Transverse colon (tissue), 4 donors: ENCODE results near the gene CCDC86.

Source experiments
- EP300 ChIP-seq: sonication (generic); formaldehyde crosslinking; IDR thresholded peaks from one replicate; pipeline ENCODE4 v1.6.1; 2017; ENCODE audit warnings: antibody characterized with exemption, low read depth
- POLR2A ChIP-seq: fragments of 450-650 bp; IDR thresholded peaks from one replicate; pipeline ENCODE4 v1.6.1; 2016; ENCODE audit warnings: antibody characterized with exemption, mild to moderate bottlenecking, moderate library complexity
- POLR2AphosphoS5 ChIP-seq, 3 donors: sonication (generic); formaldehyde crosslinking; IDR thresholded peaks; one replicate each; pipeline ENCODE4 v1.6.1; 2016; ENCODE audit warnings: antibody characterized with exemption in 3 of 3
- TF ChIP-seq, protein P1 (sequence below), 5 experiments: fragments of 200-600 bp in 3 of 5; fragments of 450-650 bp in 2 of 5; sonication (generic) in 3 of 5; IDR thresholded peaks; 1 replicate in 2 of 5; 2 replicates in 3 of 5; pipeline ENCODE4 v1.5.1; 2016 to 2017; ENCODE audit warnings: antibody characterized with exemption in 5 of 5, inconsistent platforms in 3 of 5, mild to moderate bottlenecking in 2 of 5, moderate library complexity in 1 of 5

DNA sequence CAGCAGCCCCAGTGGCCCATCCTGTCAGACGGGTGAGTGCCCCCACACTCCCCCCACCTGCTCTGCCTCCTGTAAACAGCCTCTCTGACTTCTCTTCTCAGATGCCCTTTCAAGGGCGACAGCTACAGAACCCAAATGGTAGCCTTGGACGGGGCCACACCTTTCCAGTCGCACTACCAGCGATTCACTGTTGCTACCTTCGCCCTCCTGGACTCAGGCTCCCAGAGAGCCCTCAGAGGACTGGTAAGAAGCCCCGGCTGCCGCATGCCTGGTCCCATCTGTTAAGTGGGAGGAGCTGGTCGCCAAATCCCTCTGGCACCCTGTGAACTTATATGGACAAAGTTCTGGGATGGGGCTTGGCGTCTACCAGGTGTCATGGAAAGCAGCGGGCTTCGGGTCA is 31.6 kb downstream of the CCDC86 start:
- TF ChIP-seq POLR2A (no peak), POLR2AphosphoS5 (IDR thresholded peaks at IDR 0.05) (no peak), EP300 (no peak)
- TF ChIP-seq, protein P1, sequence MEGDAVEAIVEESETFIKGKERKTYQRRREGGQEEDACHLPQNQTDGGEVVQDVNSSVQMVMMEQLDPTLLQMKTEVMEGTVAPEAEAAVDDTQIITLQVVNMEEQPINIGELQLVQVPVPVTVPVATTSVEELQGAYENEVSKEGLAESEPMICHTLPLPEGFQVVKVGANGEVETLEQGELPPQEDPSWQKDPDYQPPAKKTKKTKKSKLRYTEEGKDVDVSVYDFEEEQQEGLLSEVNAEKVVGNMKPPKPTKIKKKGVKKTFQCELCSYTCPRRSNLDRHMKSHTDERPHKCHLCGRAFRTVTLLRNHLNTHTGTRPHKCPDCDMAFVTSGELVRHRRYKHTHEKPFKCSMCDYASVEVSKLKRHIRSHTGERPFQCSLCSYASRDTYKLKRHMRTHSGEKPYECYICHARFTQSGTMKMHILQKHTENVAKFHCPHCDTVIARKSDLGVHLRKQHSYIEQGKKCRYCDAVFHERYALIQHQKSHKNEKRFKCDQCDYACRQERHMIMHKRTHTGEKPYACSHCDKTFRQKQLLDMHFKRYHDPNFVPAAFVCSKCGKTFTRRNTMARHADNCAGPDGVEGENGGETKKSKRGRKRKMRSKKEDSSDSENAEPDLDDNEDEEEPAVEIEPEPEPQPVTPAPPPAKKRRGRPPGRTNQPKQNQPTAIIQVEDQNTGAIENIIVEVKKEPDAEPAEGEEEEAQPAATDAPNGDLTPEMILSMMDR (IDR thresholded peaks at IDR 0.05), result no peak
